ENCODE measurements around the gene GRAP.

GRCh38 chr17:19021622-19022083 lies 25.1 kb downstream of the GRAP start:
- TF ChIP-seq CTCF (conservative IDR thresholded peaks at IDR 0.05): no peak
- TF ChIP-seq ZFX (IDR thresholded peaks at IDR 0.05): no peak
